ENCODE results near the gene CD1C.

DNA sequence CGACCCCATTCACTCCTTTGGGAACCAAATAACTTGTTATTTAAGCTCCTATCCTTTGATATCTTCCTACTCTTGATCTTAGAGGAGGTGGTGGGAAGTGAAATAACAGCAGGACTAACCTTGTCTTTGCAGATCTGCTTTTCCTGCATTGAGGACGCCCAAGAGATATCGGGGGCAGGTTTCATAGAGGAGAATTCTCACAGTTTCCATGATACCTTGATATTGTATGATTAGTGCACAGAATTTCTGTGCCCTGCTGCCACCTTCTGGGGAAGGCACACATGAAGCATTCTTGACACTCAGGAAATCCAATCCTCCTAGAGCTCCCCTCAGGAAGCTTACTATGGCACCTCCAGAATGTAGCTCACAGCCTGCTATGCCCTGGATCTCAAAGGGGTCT is 40.0 kb downstream of the CD1C start:
- TF ChIP-seq, protein P1, sequence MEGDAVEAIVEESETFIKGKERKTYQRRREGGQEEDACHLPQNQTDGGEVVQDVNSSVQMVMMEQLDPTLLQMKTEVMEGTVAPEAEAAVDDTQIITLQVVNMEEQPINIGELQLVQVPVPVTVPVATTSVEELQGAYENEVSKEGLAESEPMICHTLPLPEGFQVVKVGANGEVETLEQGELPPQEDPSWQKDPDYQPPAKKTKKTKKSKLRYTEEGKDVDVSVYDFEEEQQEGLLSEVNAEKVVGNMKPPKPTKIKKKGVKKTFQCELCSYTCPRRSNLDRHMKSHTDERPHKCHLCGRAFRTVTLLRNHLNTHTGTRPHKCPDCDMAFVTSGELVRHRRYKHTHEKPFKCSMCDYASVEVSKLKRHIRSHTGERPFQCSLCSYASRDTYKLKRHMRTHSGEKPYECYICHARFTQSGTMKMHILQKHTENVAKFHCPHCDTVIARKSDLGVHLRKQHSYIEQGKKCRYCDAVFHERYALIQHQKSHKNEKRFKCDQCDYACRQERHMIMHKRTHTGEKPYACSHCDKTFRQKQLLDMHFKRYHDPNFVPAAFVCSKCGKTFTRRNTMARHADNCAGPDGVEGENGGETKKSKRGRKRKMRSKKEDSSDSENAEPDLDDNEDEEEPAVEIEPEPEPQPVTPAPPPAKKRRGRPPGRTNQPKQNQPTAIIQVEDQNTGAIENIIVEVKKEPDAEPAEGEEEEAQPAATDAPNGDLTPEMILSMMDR (conservative IDR thresholded peaks at IDR 0.05) = peak; percentile 48
- no peak for TF ChIP-seq ZFX (IDR thresholded peaks at IDR 0.05)
